ENCODE data around the gene KIF5B.
A peak's percentile ranks its signal among the peaks of the same experiment; 100 is the strongest.
"Not testable (repeated sequence)": the region's sequence is repeated elsewhere in the genome, so short reads cannot be mapped to it uniquely, and the experiment has no call there.

KIF5B gene

GRCh38 chr10:32056136-32057035, at the start of gene KIF5B:
Gene KIF5B, minus strand, starts transcription at chr10:32056425. Its CDS starts 452 bp downstream, at chr10:32055973.
- peak; percentile 70 for DNase-seq

GRCh38 chr10:32105782-32106382, 49.7 kb upstream of the KIF5B start:
- DNase-seq, result no peak

GRCh38 chr10:32104622-32105509, 48.6 kb upstream of the KIF5B start:
- no peak for DNase-seq

GRCh38 chr10:32104181-32104580, 48.0 kb upstream of the KIF5B start:
- no peak for DNase-seq

GRCh38 chr10:32103721-32104120, 47.5 kb upstream of the KIF5B start:
- no peak for DNase-seq

- DNase-seq, result not testable (repeated sequence)
These were observed 42.5 kb upstream of the KIF5B start for GRCh38 chr10:32098566-32099259.

- no peak for DNase-seq
These were observed 39.0 kb upstream of the KIF5B start for GRCh38 chr10:32095116-32095733.

GRCh38 chr10:32093650-32094049, 37.4 kb upstream of the KIF5B start:
- no peak for DNase-seq

GRCh38 chr10:32091046-32091445, 34.8 kb upstream of the KIF5B start:
- no peak for DNase-seq

- no peak for DNase-seq
These were observed 28.1 kb upstream of the KIF5B start for GRCh38 chr10:32084185-32084851.

GRCh38 chr10:32077896-32078485, 21.8 kb upstream of the KIF5B start:
- no peak for DNase-seq

- no peak for DNase-seq
These were observed 17.4 kb upstream of the KIF5B start for GRCh38 chr10:32073659-32074058.

- no peak for DNase-seq
These were observed 16.9 kb upstream of the KIF5B start for GRCh38 chr10:32073128-32073527.

GRCh38 chr10:32072025-32072800, 16.0 kb upstream of the KIF5B start:
- no peak for DNase-seq

GRCh38 chr10:32070645-32071044, 14.4 kb upstream of the KIF5B start:
- no peak for DNase-seq

- no peak for DNase-seq
These were observed 12.3 kb upstream of the KIF5B start for GRCh38 chr10:32068569-32068968.

GRCh38 chr10:32067931-32068330, 11.7 kb upstream of the KIF5B start:
- DNase-seq, result not testable (repeated sequence)

- DNase-seq, result no peak
These were observed 9.6 kb upstream of the KIF5B start for GRCh38 chr10:32065856-32066255.

GRCh38 chr10:32061440-32061839, 5.2 kb upstream of the KIF5B start:
- DNase-seq, result no peak

- DNase-seq, result no peak
These were observed 4.1 kb upstream of the KIF5B start for GRCh38 chr10:32060347-32060746.

Measured in kidney glomerular epithelial cell (primary cell).